ENCODE data around the gene TMEM258. TPM values are rescaled to one million over a fixed set of nuclear protein-coding genes. Genes with fewer than 3 reads are reported as not detected.

TMEM258 gene
- total and polyA plus RNA-seq, 2 donors (not counting 1 experiment from before 2014, with no cell fraction given) = 65.8 to 130 TPM

- ChIA-PET CTCF (interaction anchor here (1.0 to 8.4 kb wide), 16 partner anchors 9 to 582 kb away, joined by 3 to 222 read pairs (median 18); partner anchors contain the start of genes BEST1 and FADS1), POLR2A (no interaction called here)
- H3K4me1 Mint-ChIP-seq = peaks cover 25% of the 10 kb centered on the region
- no peak overlapping the region for H3K4me3 Mint-ChIP-seq
- Histone ChIP-seq H4K20me1 (ENCODE audit: control insufficient read depth, insufficient read depth, low read length, poor library complexity, severe bottlenecking) (no peaks in the 10 kb centered on the region), H3K9ac (ENCODE audit: low read length) (no peak overlapping the region), H2AFZ (ENCODE audit: insufficient read depth, low read depth, low read length, poor library complexity, severe bottlenecking) (no peak overlapping the region), H3K4me2 (replicated peaks; ENCODE audit: low read depth, low read length, poor library complexity, severe bottlenecking) (no peak overlapping the region), H3K9me3 (ENCODE audit: control extremely low read depth in 1 of 3, control insufficient read depth in 2 of 3, insufficient read depth in 1 of 3, low read length in 2 of 3) (no peaks in the 10 kb centered on the region), H3K79me2 (ENCODE audit: control insufficient read depth, insufficient read depth, low read length) (peaks cover 67% of the 10 kb centered on the region), H3K36me3 (replicated peaks in 1 of 2; ENCODE audit: control extremely low read depth in 1 of 2, control insufficient read depth in 1 of 2, extremely low read depth in 1 of 2, insufficient read depth in 2 of 2, low read length in 1 of 2) (peaks cover 0 to 6% of the 10 kb centered on the region in 2 experiments), H3K4me1 (ENCODE audit: control insufficient read depth in 2 of 2, insufficient read depth in 2 of 2, low read length in 2 of 2) (peaks cover 11 to 23% of the 10 kb centered on the region in 2 donors), H3K27me3 (replicated peaks in 1 of 4; ENCODE audit: control extremely low read depth in 1 of 4, control insufficient read depth in 3 of 4, insufficient read depth in 4 of 4, low read length in 3 of 4) (no peaks in the 10 kb centered on the region), H3K27ac (ENCODE audit: low read length in 2 of 2) (no peak overlapping the region), H3K4me3 (ENCODE audit: control extremely low read depth in 1 of 5, extremely low read depth in 1 of 5, insufficient read depth in 1 of 5, low read depth in 2 of 5, low read length in 4 of 5) (no peak overlapping the region)
- ATAC-seq (ENCODE audit: low read depth) = no peak
- H3K27ac Mint-ChIP-seq = no peak overlapping the region
- H3K9me3 Mint-ChIP-seq (ENCODE audit: insufficient read depth) = no peaks in the 10 kb centered on the region
- no peaks in the 10 kb centered on the region for H3K27me3 Mint-ChIP-seq
- DNase-seq = no peak
- intact Hi-C loops (cut with micrococcal nuclease) = no loop called here
- WGBS (ENCODE audit: insufficient coverage) = 96% methylated on average over 18 of the region's 18 CpGs
- TF ChIP-seq EZH2 (IDR thresholded peaks at IDR 0.05; ENCODE audit: borderline replicate concordance, insufficient read depth, low read depth, low read length, poor library complexity, severe bottlenecking) (no peak), CTCF (IDR thresholded peaks at IDR 0.05) (no peak)
Observed at GRCh38 chr11:61795876-61796526, 3.6 kb upstream of the TMEM258 start.

GRCh38 chr11:61795459-61795858 is 3.1 kb upstream of the TMEM258 start:
- no peak for ATAC-seq (ENCODE audit: low read depth)
- no peak for DNase-seq
- Histone ChIP-seq H4K20me1 (ENCODE audit: control insufficient read depth, insufficient read depth, low read length, poor library complexity, severe bottlenecking) (no peaks in the 10 kb centered on the region), H3K9me3 (ENCODE audit: control extremely low read depth in 1 of 3, control insufficient read depth in 2 of 3, insufficient read depth in 1 of 3, low read length in 2 of 3) (no peaks in the 10 kb centered on the region), H3K79me2 (ENCODE audit: control insufficient read depth, insufficient read depth, low read length) (peaks cover 72% of the 10 kb centered on the region), H3K27me3 (replicated peaks in 1 of 4; ENCODE audit: control extremely low read depth in 1 of 4, control insufficient read depth in 3 of 4, insufficient read depth in 4 of 4, low read length in 3 of 4) (no peaks in the 10 kb centered on the region), H3K4me2 (replicated peaks; ENCODE audit: low read depth, low read length, poor library complexity, severe bottlenecking) (no peak overlapping the region), H3K36me3 (replicated peaks in 1 of 2; ENCODE audit: control extremely low read depth in 1 of 2, control insufficient read depth in 1 of 2, extremely low read depth in 1 of 2, insufficient read depth in 2 of 2, low read length in 1 of 2) (peaks cover 0 to 6% of the 10 kb centered on the region in 2 experiments), H3K4me3 (ENCODE audit: control extremely low read depth in 1 of 5, extremely low read depth in 1 of 5, insufficient read depth in 1 of 5, low read depth in 2 of 5, low read length in 4 of 5) (no peak overlapping the region), H3K27ac (ENCODE audit: low read length in 2 of 2) (no peak overlapping the region), H2AFZ (ENCODE audit: insufficient read depth, low read depth, low read length, poor library complexity, severe bottlenecking) (no peak overlapping the region), H3K4me1 (ENCODE audit: control insufficient read depth in 2 of 2, insufficient read depth in 2 of 2, low read length in 2 of 2) (peaks cover 11 to 23% of the 10 kb centered on the region in 2 donors), H3K9ac (ENCODE audit: low read length) (no peak overlapping the region)
- ChIA-PET POLR2A (no interaction called here), CTCF (interaction anchor here (1.0 to 8.4 kb wide), 9 partner anchors 8 to 314 kb away, joined by 3 to 222 read pairs (median 37); partner anchors contain the start of gene BEST1)
- intact Hi-C loops (cut with micrococcal nuclease) = no loop called here
- no peak overlapping the region for H3K27ac Mint-ChIP-seq
- WGBS (ENCODE audit: insufficient coverage) = 92% methylated on average over 12 of the region's 12 CpGs
- no peak for TF ChIP-seq EZH2 (IDR thresholded peaks at IDR 0.05; ENCODE audit: borderline replicate concordance, insufficient read depth, low read depth, low read length, poor library complexity, severe bottlenecking)
- H3K4me1 Mint-ChIP-seq = peaks cover 25% of the 10 kb centered on the region
- no peaks in the 10 kb centered on the region for H3K9me3 Mint-ChIP-seq (ENCODE audit: insufficient read depth)
- peak overlapping the region; percentile 43 for H3K4me3 Mint-ChIP-seq
- H3K27me3 Mint-ChIP-seq = no peaks in the 10 kb centered on the region
